HUES6 (cell line): ENCODE results near the gene POU2F2.

Experiments used
- H3K27ac ChIP-seq: 2 replicates; pipeline ENCODE4 v1.7.0; 2013; ENCODE audit warnings: low read depth, mild to moderate bottlenecking, low read length, inconsistent platforms
- H3K27me3 ChIP-seq: 2 replicates; pipeline ENCODE4 v1.6.1; 2013; ENCODE audit warnings: low read length; ENCODE audit not compliant: control insufficient read depth, insufficient read depth
- H3K36me3 ChIP-seq: 2 replicates; pipeline ENCODE4 v1.6.1; 2013; ENCODE audit warnings: low read length; ENCODE audit not compliant: control insufficient read depth, insufficient read depth
- H3K4me1 ChIP-seq: 2 replicates; pipeline ENCODE4 v1.6.1; 2013; ENCODE audit warnings: low read length; ENCODE audit not compliant: control insufficient read depth, insufficient read depth
- H3K4me3 ChIP-seq: 2 replicates; pipeline ENCODE4 v1.5.1; 2013; ENCODE audit warnings: low read depth, low read length
- H3K9ac ChIP-seq: one replicate; pipeline ENCODE4 v1.6.1; 2013; ENCODE audit warnings: mild to moderate bottlenecking, low read length
- H3K9me3 ChIP-seq: 2 replicates; pipeline ENCODE4 v1.6.1; 2013; ENCODE audit warnings: low read depth, low read length; ENCODE audit not compliant: control insufficient read depth, insufficient read depth

POU2F2 gene

GRCh38 chr19:42096255-42096837 is 35.9 kb downstream of the POU2F2 start:
- 0 out of 2 replicates have a peak, but pooled peaks cover 3% of the 10 kb centered on the region for H3K27me3 ChIP-seq
- H3K36me3 ChIP-seq, result no peaks in the 10 kb centered on the region
- H3K4me3 ChIP-seq, result peak overlapping the region; percentile 52
- H3K4me1 ChIP-seq, result peaks cover 11% of the 10 kb centered on the region
- no peaks in the 10 kb centered on the region for H3K9me3 ChIP-seq
- no peak overlapping the region for H3K27ac ChIP-seq
- H3K9ac ChIP-seq, result no peak overlapping the region

- no peaks in the 10 kb centered on the region for H3K36me3 ChIP-seq
Measured at GRCh38 chr19:42095814-42096230, 36.4 kb downstream of the POU2F2 start.

GRCh38 chr19:42095142-42095813 is 37.0 kb downstream of the POU2F2 start:
- no peak overlapping the region; the same call in 1 of the 2 replicates for H3K4me3 ChIP-seq

More at GRCh38 chr19:42095814-42096230, 36.4 kb downstream of the POU2F2 start:
- H3K4me3 ChIP-seq, result peak overlapping the region; percentile 52
- no peak overlapping the region for H3K9ac ChIP-seq
- 0 out of 2 replicates have a peak, but pooled peaks cover 3% of the 10 kb centered on the region for H3K27me3 ChIP-seq
- no peaks in the 10 kb centered on the region for H3K9me3 ChIP-seq
- no peak overlapping the region for H3K27ac ChIP-seq
- peaks cover 11% of the 10 kb centered on the region for H3K4me1 ChIP-seq

GRCh38 chr19:42093926-42094325 is 38.3 kb downstream of the POU2F2 start:
- no peaks in the 10 kb centered on the region for H3K36me3 ChIP-seq
- 0 out of 2 replicates have a peak, but pooled peaks cover 3% of the 10 kb centered on the region for H3K27me3 ChIP-seq

More at GRCh38 chr19:42095142-42095813, 37.0 kb downstream of the POU2F2 start:
- no peak overlapping the region for H3K27ac ChIP-seq
- H3K9ac ChIP-seq, result no peak overlapping the region
- H3K9me3 ChIP-seq, result no peaks in the 10 kb centered on the region
- 0 out of 2 replicates have a peak, but pooled peaks cover 3% of the 10 kb centered on the region for H3K27me3 ChIP-seq
- H3K4me1 ChIP-seq, result peaks cover 11% of the 10 kb centered on the region
- H3K36me3 ChIP-seq, result no peaks in the 10 kb centered on the region

GRCh38 chr19:42093505-42093904 is 38.7 kb downstream of the POU2F2 start:
- no peak overlapping the region for H3K9ac ChIP-seq
- peaks cover 11% of the 10 kb centered on the region for H3K4me1 ChIP-seq
- H3K9me3 ChIP-seq, result no peaks in the 10 kb centered on the region
- H3K36me3 ChIP-seq, result no peaks in the 10 kb centered on the region
- 0 out of 2 replicates have a peak, but pooled peaks cover 3% of the 10 kb centered on the region for H3K27me3 ChIP-seq
- no peak overlapping the region for H3K27ac ChIP-seq
- no peak overlapping the region for H3K4me3 ChIP-seq

More at GRCh38 chr19:42093926-42094325, 38.3 kb downstream of the POU2F2 start:
- Histone ChIP-seq H3K4me1 (peaks cover 7% of the 10 kb centered on the region), H3K27ac (no peak overlapping the region), H3K9me3 (no peaks in the 10 kb centered on the region), H3K4me3 (no peak overlapping the region), H3K9ac (no peak overlapping the region)

GRCh38 chr19:42092350-42092749 is 39.9 kb downstream of the POU2F2 start:
- Histone ChIP-seq H3K4me3 (no peak overlapping the region), H3K36me3 (no peaks in the 10 kb centered on the region), H3K9me3 (no peaks in the 10 kb centered on the region), H3K9ac (no peak overlapping the region), H3K4me1 (peaks cover 11% of the 10 kb centered on the region), H3K27me3 (0 out of 2 replicates have a peak, but pooled peaks cover 3% of the 10 kb centered on the region), H3K27ac (no peak overlapping the region)

- Histone ChIP-seq H3K27ac (no peak overlapping the region), H3K9ac (no peak overlapping the region), H3K36me3 (no peaks in the 10 kb centered on the region), H3K27me3 (0 out of 2 replicates have a peak, but pooled peaks cover 3% of the 10 kb centered on the region), H3K9me3 (no peaks in the 10 kb centered on the region), H3K4me1 (peaks cover 15% of the 10 kb centered on the region), H3K4me3 (no peak overlapping the region)
Measured at GRCh38 chr19:42091742-42092141, 40.5 kb downstream of the POU2F2 start.

GRCh38 chr19:42091300-42091699 is 40.9 kb downstream of the POU2F2 start:
- no peaks in the 10 kb centered on the region for H3K36me3 ChIP-seq
- H3K9me3 ChIP-seq, result no peaks in the 10 kb centered on the region
- no peak overlapping the region for H3K27ac ChIP-seq
- H3K4me3 ChIP-seq, result no peak overlapping the region
- H3K4me1 ChIP-seq, result peaks cover 17% of the 10 kb centered on the region
- no peak overlapping the region for H3K9ac ChIP-seq
- H3K27me3 ChIP-seq, result 0 out of 2 replicates have a peak, but pooled peaks cover 3% of the 10 kb centered on the region

- H3K9ac ChIP-seq, result no peak overlapping the region
- H3K9me3 ChIP-seq, result no peaks in the 10 kb centered on the region
- H3K27me3 ChIP-seq, result 0 out of 2 replicates have a peak, but pooled peaks cover 3% of the 10 kb centered on the region
- no peak overlapping the region for H3K27ac ChIP-seq
- no peak overlapping the region for H3K4me3 ChIP-seq
- H3K36me3 ChIP-seq, result no peaks in the 10 kb centered on the region
- H3K4me1 ChIP-seq, result peaks cover 16% of the 10 kb centered on the region
Measured at GRCh38 chr19:42090672-42091071, 41.6 kb downstream of the POU2F2 start.

- H3K4me3 ChIP-seq, result no peak overlapping the region
- peaks cover 13% of the 10 kb centered on the region for H3K4me1 ChIP-seq
- H3K36me3 ChIP-seq, result no peaks in the 10 kb centered on the region
- H3K27me3 ChIP-seq, result 0 out of 2 replicates have a peak, but pooled peaks cover 3% of the 10 kb centered on the region
- H3K27ac ChIP-seq, result no peak overlapping the region
- no peaks in the 10 kb centered on the region for H3K9me3 ChIP-seq
- no peak overlapping the region for H3K9ac ChIP-seq
Measured at GRCh38 chr19:42089772-42090171, 42.5 kb downstream of the POU2F2 start.

- no peak overlapping the region for H3K27ac ChIP-seq
- H3K4me1 ChIP-seq, result peaks cover 13% of the 10 kb centered on the region
- no peaks in the 10 kb centered on the region for H3K36me3 ChIP-seq
- no peak overlapping the region for H3K9ac ChIP-seq
- H3K9me3 ChIP-seq, result no peaks in the 10 kb centered on the region
- no peak overlapping the region for H3K4me3 ChIP-seq
- H3K27me3 ChIP-seq, result 0 out of 2 replicates have a peak, but pooled peaks cover under 1% of the 10 kb centered on the region
Measured at GRCh38 chr19:42089191-42089750, 43.0 kb downstream of the POU2F2 start.
